Lower leg skin (tissue), 4 donors: ENCODE data around the gene TRAPPC6A. TPM values are rescaled to one million over a fixed set of nuclear protein-coding genes. Genes with fewer than 3 reads are reported as not detected.

Experiments used
- DNase-seq, 2 donors: peaks; one replicate each; pipeline ENCODE4 v3.0.0-alpha.2; 2019; ENCODE audit warnings: low spot score in 2 of 2
- H3K4me3 ChIP-seq: fragments of 200-600 bp; sonication (generic); 2 replicates; pipeline ENCODE4 v1.5.1; 2017; ENCODE audit warnings: mild to moderate bottlenecking, low read depth; ENCODE audit not compliant: poor library complexity, severe bottlenecking
- CTCF ChIP-seq, 3 donors: fragments of 450-650 bp; IDR thresholded peaks; one replicate each; pipeline ENCODE4 v1.5.1; 2016; ENCODE audit warnings: antibody characterized with exemption in 3 of 3, mild to moderate bottlenecking in 3 of 3, moderate library complexity in 2 of 3
- POLR2A ChIP-seq, 2 donors: fragments of 450-650 bp; IDR thresholded peaks; one replicate each; pipeline ENCODE4 v1.6.1; 2016 to 2017; ENCODE audit warnings: antibody characterized with exemption in 2 of 2, mild to moderate bottlenecking in 1 of 2, moderate library complexity in 1 of 2
- WGBS, 2 donors: methylation state at CpG; one replicate each; pipeline ENCODE4 v1.1.5; 2018; 5-methylcytosine and 5-hydroxymethylcytosine counted together
- intact Hi-C: fragments of 100-400 bp; cut with DNase I; formaldehyde crosslinking; loops from one replicate; pipeline ENCODE4 v1.15.0; 2023; ENCODE audit warnings: low total_unique reads
- total RNA-seq, 4 donors: library from RNA; depleted of rRNA; stranded (reverse); fragments of >200 nt; gene quantifications; one replicate each; pipeline ENCODE4 v1.1.0, GENCODE V29; 2016

The TRAPPC6A gene
- total RNA-seq, 4 donors from 2014 or later = 36.0 to 52.3 (median 47.9) TPM

GRCh38 chr19:45163751-45164460 is 14.1 kb downstream of the TRAPPC6A start:
- no peak for TF ChIP-seq CTCF (IDR thresholded peaks at IDR 0.05)
- TF ChIP-seq POLR2A (IDR thresholded peaks at IDR 0.05) = no peak
- DNase-seq = no peak
- WGBS, 2 donors = 48 to 50% methylated on average over 13 to 15 of the region's 15 CpGs
- H3K4me3 ChIP-seq = no peak overlapping the region
- intact Hi-C loops = no loop called here

- intact Hi-C loops = no loop called here
- DNase-seq = no peak
- no peak overlapping the region for H3K4me3 ChIP-seq
- TF ChIP-seq POLR2A (IDR thresholded peaks at IDR 0.05) = no peak
- TF ChIP-seq CTCF (IDR thresholded peaks at IDR 0.05) = no peak
- WGBS, 2 donors = 61 to 69% methylated on average over 12 to 13 of the region's 17 CpGs
Measured at GRCh38 chr19:45163156-45163555, 14.9 kb downstream of the TRAPPC6A start.

GRCh38 chr19:45162608-45163143 is 15.4 kb downstream of the TRAPPC6A start:
- no peak overlapping the region for H3K4me3 ChIP-seq
- intact Hi-C loops = no loop called here
- 39 to 41% methylated on average over 15 to 18 of the region's 18 CpGs for WGBS, 2 donors
- TF ChIP-seq POLR2A (IDR thresholded peaks at IDR 0.05) = no peak
- DNase-seq = peak; percentile 67 to 90

- no peak for TF ChIP-seq POLR2A (IDR thresholded peaks at IDR 0.05)
- TF ChIP-seq CTCF (IDR thresholded peaks at IDR 0.05) = no peak
- intact Hi-C loops = no loop called here
- H3K4me3 ChIP-seq = no peak overlapping the region
- DNase-seq = no peak
- 26% methylated on average over 12 to 21 of the region's 32 CpGs for WGBS, 2 donors
Measured at GRCh38 chr19:45161738-45162607, 16.1 kb downstream of the TRAPPC6A start.

GRCh38 chr19:45160870-45161737 is 16.9 kb downstream of the TRAPPC6A start, which contains the start of gene NKPD1:
Gene NKPD1, minus strand, starts transcription at chr19:45160982. Its CDS starts 832 bp downstream, at chr19:45160150.
- intact Hi-C loops = no loop called here
- H3K4me3 ChIP-seq = no peak within 1 kb of the TSS
- WGBS, 2 donors = 26 to 40% methylated on average over 15 to 16 of the region's 29 CpGs
- DNase-seq = peak in 1 of 2 donors; percentile 91
- TF ChIP-seq POLR2A (IDR thresholded peaks at IDR 0.05) = no peak
- no peak for TF ChIP-seq CTCF (IDR thresholded peaks at IDR 0.05)
